GM20000 (cell line): Measurements from ENCODE around the gene ATF5.

ENCODE experiments used
- DNase-seq: peaks from one replicate; pipeline ENCODE4 v3.0.0; 2012; ENCODE audit warnings: low spot score
- CTCF ChIP-seq: IDR thresholded peaks from 2 replicates; pipeline ENCODE4 v1.5.1; 2012; ENCODE audit warnings: mild to moderate bottlenecking, control low read depth; ENCODE audit errors: extremely low read depth, missing control alignments

The ATF5 gene

DNA sequence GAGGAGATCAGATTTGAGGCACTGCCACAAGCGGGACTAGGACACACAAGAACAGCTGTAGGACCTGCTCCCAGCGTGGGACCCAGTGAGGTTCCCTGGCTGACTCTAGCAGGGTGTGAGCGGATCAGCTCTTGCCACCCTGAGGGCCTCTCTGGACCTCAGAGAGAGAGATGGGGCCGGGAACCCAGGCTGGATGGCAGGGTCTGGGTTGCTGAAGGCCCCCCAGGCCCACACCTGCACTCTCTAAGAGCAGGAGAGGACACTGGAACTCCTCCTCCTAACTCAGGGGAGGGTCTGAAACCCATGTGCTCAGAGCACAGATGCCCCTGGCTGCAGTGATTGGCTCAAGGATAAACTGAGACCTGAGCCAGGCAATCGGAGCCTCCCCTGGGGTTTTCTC lies 18.8 kb upstream of the ATF5 start:
- DNase-seq: no peak

DNA sequence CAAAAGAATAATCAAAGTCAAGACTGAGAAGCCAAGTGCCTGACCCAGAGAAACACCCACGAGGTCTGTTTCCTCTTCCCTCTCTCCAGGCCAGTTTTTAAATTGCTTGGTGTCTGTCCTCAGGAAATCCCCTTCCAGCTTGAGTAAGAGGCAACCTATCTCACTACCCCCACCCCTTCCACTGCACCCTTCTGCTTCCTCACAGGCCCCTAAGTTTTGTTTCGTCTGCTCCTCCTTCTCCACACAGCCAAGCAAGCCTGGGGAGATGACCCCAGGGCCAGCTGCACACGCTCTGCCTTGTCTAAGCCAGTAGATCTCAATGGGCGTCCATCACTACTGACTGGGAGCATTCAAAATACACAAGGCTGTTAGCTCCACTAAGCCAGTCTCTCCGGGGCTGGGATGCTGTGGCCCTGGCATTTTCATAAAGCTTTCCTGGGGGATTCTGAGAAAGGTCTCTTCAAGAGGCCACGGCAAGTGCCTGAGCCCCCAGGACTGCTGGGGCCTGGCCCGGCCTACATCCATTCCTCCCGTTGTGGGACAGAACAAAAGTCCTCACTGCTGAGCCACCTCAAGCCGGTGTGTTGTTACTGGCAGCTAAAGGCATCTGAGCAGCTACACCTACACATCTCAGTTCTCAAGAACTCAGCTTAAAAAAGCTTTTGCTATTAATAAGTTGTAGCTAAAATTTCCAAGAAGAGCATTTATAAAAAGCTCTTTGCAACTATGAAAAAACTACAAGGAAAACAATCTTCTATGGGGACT lies 17.4 kb upstream of the ATF5 start:
- DNase-seq: peak; percentile 85
- TF ChIP-seq CTCF: no peak

More for the DNA sequence above, 18.8 kb upstream of the ATF5 start:
- no peak for TF ChIP-seq CTCF

GRCh38 chr19:49912965-49913685 lies 15.9 kb upstream of the ATF5 start:
- DNase-seq: no peak
- no peak for TF ChIP-seq CTCF

- TF ChIP-seq CTCF: no peak
- DNase-seq: no peak
Observed at GRCh38 chr19:49913720-49914119, 15.3 kb upstream of the ATF5 start.

DNA sequence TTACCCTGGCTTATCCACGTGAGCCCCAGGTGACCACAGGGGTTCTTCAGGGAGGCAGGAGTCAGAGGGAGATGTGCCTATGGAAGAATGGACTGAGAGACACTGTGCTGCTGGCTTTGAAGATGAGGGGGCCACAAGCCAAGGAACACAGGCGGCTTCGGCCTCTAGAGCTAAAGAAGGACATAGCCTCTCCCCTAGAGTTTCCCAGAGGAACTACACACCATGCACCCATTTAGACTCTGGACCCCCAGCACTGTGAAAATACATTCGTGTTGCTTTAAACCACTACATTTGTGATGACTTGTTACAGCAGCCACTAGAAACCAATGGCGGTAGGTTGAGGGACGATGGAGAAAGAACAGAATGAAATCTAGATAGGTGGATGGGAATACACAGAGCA lies 13.7 kb upstream of the ATF5 start:
- DNase-seq: no peak
- TF ChIP-seq CTCF: no peak

DNA sequence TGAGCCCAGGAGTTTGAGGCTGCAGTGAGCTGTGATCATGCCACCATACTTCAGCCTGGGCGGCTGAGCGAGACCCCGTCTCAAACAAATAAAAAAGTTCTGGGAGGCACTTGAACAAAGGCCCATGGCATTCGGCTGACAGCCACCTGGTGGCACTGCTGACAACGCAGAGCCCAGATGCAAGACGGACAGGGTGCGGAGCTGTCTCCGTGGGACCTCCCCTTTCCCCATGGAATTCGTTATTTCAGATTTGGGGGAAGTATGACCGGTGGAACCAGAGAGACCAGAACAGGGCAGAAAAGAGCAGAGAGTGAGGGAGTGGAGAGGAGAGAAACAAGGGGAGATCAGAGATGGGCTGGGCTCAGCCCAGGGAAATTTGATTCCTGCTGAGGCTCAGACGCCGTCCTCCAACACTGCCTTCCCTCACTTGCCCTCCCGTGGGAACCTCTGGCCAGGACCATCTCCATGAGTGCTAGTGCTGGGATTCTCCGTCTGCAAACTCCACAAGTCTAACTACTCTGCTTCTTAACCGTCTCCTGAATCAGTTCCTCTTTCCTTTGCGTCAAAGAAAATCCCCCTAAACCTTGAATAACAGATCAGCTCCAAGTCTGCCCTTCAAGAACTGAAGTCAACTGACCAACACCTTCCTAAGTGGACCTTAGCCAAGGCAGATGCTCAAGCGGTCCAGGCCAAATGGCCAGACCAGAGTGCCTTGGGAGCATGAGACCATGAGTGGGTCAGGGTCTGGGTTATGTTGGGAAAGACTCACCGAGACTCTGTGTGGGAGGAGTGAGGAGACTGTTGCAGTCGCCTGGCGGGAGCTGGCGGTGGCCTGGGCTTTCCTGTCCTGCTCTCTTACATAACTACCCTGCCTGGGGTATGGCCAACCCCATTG lies 11.9 kb upstream of the ATF5 start:
- DNase-seq: no peak
- TF ChIP-seq CTCF: peak; percentile 44
